Tibial artery (tissue), 4 donors: Measurements from ENCODE around the gene C19orf67.

Source experiments
- DNase-seq, 2 donors: peaks; one replicate each; pipeline ENCODE4 v3.0.0-alpha.2; 2019
- H3K27ac ChIP-seq, 2 donors: fragments of 200-600 bp; sonication (generic) in 1 of 2; 1 replicate in 1 of 2; 2 replicates in 1 of 2; pipeline ENCODE4 v1.5.1; 2018 to 2019; ENCODE audit warnings: mild to moderate bottlenecking in 1 of 2
- H3K27me3 ChIP-seq, 2 donors: fragments of 200-600 bp; sonication (generic) in 1 of 2; one replicate each; pipeline versions ENCODE4 v1.5.1 to v1.6.0; 2016 to 2019
- H3K36me3 ChIP-seq, 3 donors: fragments of 200-600 bp; sonication (generic) in 2 of 3; one replicate each; pipeline ENCODE4 v1.5.1; 2016 to 2019; ENCODE audit warnings: mild to moderate bottlenecking in 2 of 3
- H3K4me1 ChIP-seq, 4 donors: fragments of 200-600 bp; sonication (generic) in 2 of 4; 1 replicate in 3 of 4; 2 replicates in 1 of 4; pipeline ENCODE4 v1.5.1; 2016 to 2019
- H3K4me3 ChIP-seq, 2 donors: fragments of 200-600 bp; sonication (generic) in 1 of 2; 1 replicate in 1 of 2; 2 replicates in 1 of 2; pipeline ENCODE4 v1.5.1; 2018 to 2019; ENCODE audit warnings: mild to moderate bottlenecking in 2 of 2
- H3K9me3 ChIP-seq, 3 donors: fragments of 200-600 bp; sonication (generic) in 1 of 3; one replicate each; pipeline ENCODE4 v1.5.1; 2016 to 2019
- intact Hi-C: fragments of 100-400 bp; cut with DNase I; formaldehyde crosslinking; loops from one replicate; pipeline ENCODE4 v1.15.0; 2023; ENCODE audit warnings: low total_unique reads
- TF ChIP-seq, protein P1 (sequence below), 2 experiments: fragments of 200-600 bp in 1 of 2; fragments of 450-650 bp in 1 of 2; IDR thresholded peaks; one replicate each; pipeline ENCODE4 v1.5.1; 2017 to 2019; ENCODE audit warnings: antibody characterized with exemption in 2 of 2, mild to moderate bottlenecking in 1 of 2, moderate library complexity in 1 of 2

Gene C19orf67

DNA sequence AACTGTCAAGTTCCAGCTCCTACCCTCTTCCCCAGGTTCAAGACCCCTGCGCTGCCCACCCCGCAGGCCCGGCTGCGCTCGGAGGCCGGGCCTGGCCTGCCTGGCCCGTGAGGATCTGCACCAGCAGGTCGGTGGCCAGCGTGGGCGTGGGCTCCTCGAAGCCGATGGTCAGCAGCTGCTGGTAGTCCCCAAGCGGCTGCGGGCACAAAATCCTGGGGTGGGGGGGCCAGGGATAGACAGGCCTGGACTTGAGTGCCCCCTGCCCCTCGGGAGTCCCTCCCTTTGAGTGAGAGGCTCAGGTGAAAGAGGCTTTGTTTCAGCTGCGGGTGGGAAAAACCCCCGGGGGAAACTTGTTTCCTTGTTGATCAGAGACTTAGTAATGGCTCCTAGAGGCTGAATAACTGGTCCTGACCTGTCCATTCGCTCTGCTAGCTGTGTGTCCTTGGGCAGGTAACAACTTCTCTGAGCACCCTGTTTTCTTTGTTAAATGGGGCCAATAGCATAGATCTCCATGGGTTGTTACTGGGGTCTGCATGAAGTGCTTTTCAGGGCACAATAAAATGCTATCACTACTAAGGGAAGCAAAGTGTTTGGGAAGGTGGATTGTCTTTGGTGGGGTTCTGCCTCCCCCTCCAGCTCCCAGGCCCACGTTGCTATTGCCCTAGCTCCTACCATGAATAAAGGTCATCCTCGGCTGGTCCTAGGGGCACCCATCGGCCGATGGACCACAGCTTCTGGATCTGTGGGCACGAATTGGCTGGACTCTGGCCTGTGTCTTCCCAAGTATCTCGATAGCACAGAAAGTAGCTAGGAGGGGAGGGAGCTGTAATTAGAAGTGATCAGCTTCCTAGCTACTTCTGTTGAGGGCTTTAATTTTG is 3.5 kb downstream of the C19orf67 start:
- no peaks in the 10 kb centered on the region for H3K36me3 ChIP-seq
- TF ChIP-seq, protein P1, sequence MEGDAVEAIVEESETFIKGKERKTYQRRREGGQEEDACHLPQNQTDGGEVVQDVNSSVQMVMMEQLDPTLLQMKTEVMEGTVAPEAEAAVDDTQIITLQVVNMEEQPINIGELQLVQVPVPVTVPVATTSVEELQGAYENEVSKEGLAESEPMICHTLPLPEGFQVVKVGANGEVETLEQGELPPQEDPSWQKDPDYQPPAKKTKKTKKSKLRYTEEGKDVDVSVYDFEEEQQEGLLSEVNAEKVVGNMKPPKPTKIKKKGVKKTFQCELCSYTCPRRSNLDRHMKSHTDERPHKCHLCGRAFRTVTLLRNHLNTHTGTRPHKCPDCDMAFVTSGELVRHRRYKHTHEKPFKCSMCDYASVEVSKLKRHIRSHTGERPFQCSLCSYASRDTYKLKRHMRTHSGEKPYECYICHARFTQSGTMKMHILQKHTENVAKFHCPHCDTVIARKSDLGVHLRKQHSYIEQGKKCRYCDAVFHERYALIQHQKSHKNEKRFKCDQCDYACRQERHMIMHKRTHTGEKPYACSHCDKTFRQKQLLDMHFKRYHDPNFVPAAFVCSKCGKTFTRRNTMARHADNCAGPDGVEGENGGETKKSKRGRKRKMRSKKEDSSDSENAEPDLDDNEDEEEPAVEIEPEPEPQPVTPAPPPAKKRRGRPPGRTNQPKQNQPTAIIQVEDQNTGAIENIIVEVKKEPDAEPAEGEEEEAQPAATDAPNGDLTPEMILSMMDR (IDR thresholded peaks at IDR 0.05), result no peak
- H3K9me3 ChIP-seq, result no peaks in the 10 kb centered on the region
- peak overlapping the region; percentile 93 to 94 for H3K27ac ChIP-seq
- intact Hi-C loops, result loop anchor here (5.0 kb wide), 2 partner anchors 35 to 75 kb away; partner anchors contain the start of genes PRKACA and RFX1
- peak overlapping the region; percentile 66 to 86 for H3K4me3 ChIP-seq
- H3K27me3 ChIP-seq, result no peaks in the 10 kb centered on the region
- peaks cover 0 to 27% (median 20%) of the 10 kb centered on the region in 4 donors for H3K4me1 ChIP-seq
- peak in 1 of 2 donors; percentile 48 for DNase-seq

DNA sequence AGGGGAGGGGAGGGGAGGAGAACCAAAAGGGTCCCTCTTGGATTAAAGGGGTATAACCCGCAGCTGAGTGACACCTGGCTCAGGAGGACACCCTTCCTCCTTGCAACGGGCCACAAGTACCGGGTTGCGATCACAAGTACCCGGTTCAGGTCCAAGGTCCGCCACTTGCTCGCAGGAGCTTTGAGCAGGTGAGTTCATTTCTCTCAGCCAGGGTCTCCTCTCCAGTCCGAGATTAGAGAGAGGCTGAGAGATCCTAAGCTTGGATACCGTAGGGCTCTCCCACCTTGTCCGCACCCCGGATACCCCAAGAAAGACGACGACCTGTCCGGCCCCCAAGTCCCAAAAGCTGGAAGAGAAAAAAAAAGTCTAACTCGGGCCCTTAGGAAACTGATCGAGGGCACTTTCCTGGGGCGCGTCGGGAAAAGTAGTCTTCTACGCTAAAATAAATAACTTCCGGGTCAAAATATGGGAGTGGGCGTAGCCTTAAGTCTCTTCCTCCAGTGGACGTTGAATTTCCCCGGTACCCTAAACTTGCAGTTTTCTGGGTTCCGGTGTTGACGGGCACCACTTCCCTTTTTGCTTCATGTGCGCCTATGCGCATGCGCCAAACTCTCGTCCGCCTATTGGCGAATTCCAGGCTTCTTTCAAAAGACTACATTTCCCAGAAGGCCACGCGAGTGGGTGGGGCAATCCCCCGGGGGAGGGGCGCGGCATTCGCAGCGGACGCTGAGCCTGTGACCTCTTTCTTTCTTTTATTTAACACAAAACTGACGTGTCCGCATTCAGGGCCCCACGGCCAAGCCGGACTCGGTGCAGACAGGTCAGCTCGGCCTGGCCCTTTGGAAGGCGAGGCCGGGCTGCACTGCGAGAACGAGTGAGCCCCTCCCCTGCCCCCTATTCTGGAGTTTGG is 4.4 kb downstream of the C19orf67 start:
- Histone ChIP-seq H3K4me3 (peak overlapping the region; percentile 66 to 86), H3K27ac (peak overlapping the region; percentile 93 to 94), H3K9me3 (no peaks in the 10 kb centered on the region), H3K36me3 (no peaks in the 10 kb centered on the region), H3K4me1 (peaks cover 0 to 27% (median 20%) of the 10 kb centered on the region in 4 donors), H3K27me3 (no peaks in the 10 kb centered on the region)
- intact Hi-C loops, result loop anchor here (5.0 kb wide), 2 partner anchors 36 to 74 kb away; partner anchors contain the start of genes PRKACA and RFX1
- DNase-seq, result peak; percentile 98 to 100
- TF ChIP-seq, protein P1 (IDR thresholded peaks at IDR 0.05), result peak in 1 of 2 experiments; percentile 25

DNA sequence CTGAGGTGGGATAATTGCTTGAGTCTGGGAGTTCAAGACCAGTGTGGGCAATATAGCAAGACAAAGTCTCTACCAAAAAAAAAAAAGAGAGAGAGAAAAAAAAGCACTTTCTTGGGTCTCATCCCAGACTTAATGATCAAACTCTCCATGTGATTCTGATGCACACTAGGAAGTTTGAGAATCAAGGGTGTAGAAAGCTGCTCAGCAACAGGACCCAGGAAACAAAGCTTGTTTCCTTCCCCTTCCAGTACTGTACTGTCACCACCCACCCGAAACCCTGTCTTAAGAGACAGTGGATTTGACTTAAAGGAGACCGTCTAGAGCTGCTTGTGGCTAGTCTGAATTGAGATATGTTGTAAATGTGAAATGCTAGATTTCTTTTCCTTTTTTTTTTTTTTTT is 7.2 kb downstream of the C19orf67 start:
- TF ChIP-seq, protein P1 (IDR thresholded peaks at IDR 0.05), result no peak
- Histone ChIP-seq H3K4me3 (no peak overlapping the region), H3K9me3 (no peaks in the 10 kb centered on the region), H3K36me3 (no peaks in the 10 kb centered on the region), H3K27me3 (no peaks in the 10 kb centered on the region), H3K27ac (no peak overlapping the region), H3K4me1 (peaks cover 0 to 42% (median 34%) of the 10 kb centered on the region in 4 donors)
- intact Hi-C loops, result loop anchor here (10.0 kb wide), 1 partner anchor 294 kb away; no protein-coding TSS in a partner anchor
- DNase-seq, result no peak

DNA sequence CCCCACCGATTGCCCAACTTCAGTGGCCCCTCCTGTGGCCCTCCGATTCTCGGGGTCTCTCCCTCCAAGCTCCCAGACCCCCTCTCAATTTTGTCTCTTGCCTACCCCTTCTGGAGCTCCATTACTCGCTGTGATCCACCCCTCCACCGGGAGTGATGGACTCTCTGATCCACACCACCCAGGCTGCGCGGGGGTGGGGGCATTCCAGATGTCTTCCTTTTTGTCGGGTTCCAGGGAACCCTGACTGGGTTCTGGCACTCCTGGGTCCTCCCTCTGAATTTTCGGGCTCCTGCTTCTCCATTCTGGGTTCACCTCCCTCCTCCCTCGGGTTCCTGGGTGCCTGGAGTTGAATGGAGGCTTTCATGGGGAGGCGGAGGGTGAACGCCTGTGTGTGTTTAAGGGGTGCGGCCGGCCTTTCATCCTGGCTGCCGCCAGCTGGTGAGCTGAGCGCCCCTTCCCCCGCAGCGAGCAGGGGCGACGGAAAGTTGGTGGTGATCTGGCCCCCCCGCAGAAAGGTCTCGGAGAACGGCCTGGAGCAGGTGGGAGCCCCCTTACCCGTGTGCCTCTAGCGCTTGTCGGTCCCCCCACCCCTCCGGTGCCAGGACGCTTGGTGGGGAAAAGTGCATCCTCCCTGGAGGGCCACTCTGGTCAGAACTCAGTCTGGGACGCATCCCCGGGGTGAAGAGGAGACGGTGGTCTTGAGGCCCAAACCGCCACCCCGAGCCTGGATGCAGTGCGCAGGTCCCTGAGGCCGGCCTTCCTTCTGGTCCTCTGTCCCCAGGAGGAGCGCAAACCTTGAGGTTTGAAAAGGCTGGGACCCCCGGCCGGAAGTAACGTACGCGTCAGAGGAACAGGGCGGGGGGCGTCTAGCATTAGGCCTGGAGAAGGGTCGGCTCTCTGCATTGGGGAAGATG is 11.4 kb downstream of the C19orf67 start:
- Histone ChIP-seq H3K4me3 (peak overlapping the region; percentile 62 to 73), H3K27ac (peak overlapping the region; percentile 88 to 92), H3K9me3 (no peaks in the 10 kb centered on the region), H3K27me3 (no peaks in the 10 kb centered on the region), H3K4me1 (peaks cover 0 to 40% (median 31%) of the 10 kb centered on the region in 4 donors), H3K36me3 (no peaks in the 10 kb centered on the region)
- DNase-seq, result peak in 1 of 2 donors; percentile 72
- intact Hi-C loops, result loop anchor here (5.0 to 10.0 kb wide), 2 partner anchors 63 to 289 kb away; partner anchors contain the start of gene ASF1B
- TF ChIP-seq, protein P1 (IDR thresholded peaks at IDR 0.05), result no peak
